PC-3 (cell line): Measurements from ENCODE around the gene MYO6. TPM values are rescaled to one million over a fixed set of nuclear protein-coding genes. Genes with fewer than 3 reads are reported as not detected.

Experiments used
- ATAC-seq: fragments of 200-7000 bp; cut with Tn5 transposase; 2 replicates; pipeline ENCODE4 v1.9.1; 2020; ENCODE audit warnings: mild to moderate bottlenecking, moderate library complexity
- BruUV-seq: library from RNA; stranded (reverse); fragments of 400-500 nt; replicated peaks from 2 replicates; lab custom pipeline; 2021; lab: Mats Ljungman, UMichigan
- CTCF ChIA-PET: fragments of 300-600 bp; sonication (Branson Sonifier 250); formaldehyde crosslinking; loops from one replicate; lab custom pipeline; 2022; ENCODE audit warnings: antibody characterized with exemption; lab: Charles Lee
- POLR2A ChIA-PET: fragments of 300-600 bp; sonication (Branson Sonifier 250); formaldehyde crosslinking; loops from one replicate; lab custom pipeline; 2022; ENCODE audit warnings: antibody characterized with exemption; ENCODE audit not compliant: unreplicated experiment; lab: Charles Lee
- DNase-seq: peaks from one replicate; pipeline ENCODE4 v3.0.0-alpha.2; 2015
- H2AFZ ChIP-seq: fragments of 300-600 bp; sonication (generic); 2 replicates; pipeline ENCODE4 v1.6.0; 2016; ENCODE audit warnings: antibody characterized with exemption, low read length
- H3F3A ChIP-seq: fragments of 300-600 bp; sonication (generic); one replicate; pipeline ENCODE4 v1.6.0; 2017; ENCODE audit warnings: antibody characterized with exemption, low read length, control low read depth, mild to moderate bottlenecking; ENCODE audit not compliant: unreplicated experiment
- H3K27ac ChIP-seq: fragments of 300-600 bp; sonication (generic); 2 replicates; pipeline ENCODE4 v1.5.1; 2016; ENCODE audit warnings: mild to moderate bottlenecking, low read length
- H3K27me3 ChIP-seq: fragments of 300-600 bp; sonication (generic); 2 replicates; pipeline ENCODE4 v1.6.1; 2016; ENCODE audit warnings: low read length, mixed read lengths
- H3K36me3 ChIP-seq: fragments of 300-600 bp; sonication (generic); 2 replicates; pipeline ENCODE4 v1.6.1; 2016; ENCODE audit warnings: low read depth, mixed run types, low read length, mixed read lengths
- H3K4me1 ChIP-seq: fragments of 300-600 bp; sonication (generic); 2 replicates; pipeline ENCODE4 v1.5.1; 2016; ENCODE audit warnings: low read length; ENCODE audit not compliant: insufficient read depth
- H3K4me2 ChIP-seq: fragments of 300-600 bp; sonication (generic); 2 replicates; pipeline ENCODE4 v1.6.0; 2016; ENCODE audit warnings: low read length
- H3K4me3 ChIP-seq: fragments of 300-600 bp; sonication (generic); 2 replicates; pipeline ENCODE4 v1.5.1; 2016; ENCODE audit warnings: mild to moderate bottlenecking, low read length, mixed read lengths
- H3K79me2 ChIP-seq: fragments of 300-600 bp; sonication (generic); 2 replicates; pipeline ENCODE4 v1.6.1; 2017; ENCODE audit warnings: low read length, mixed read lengths
- H3K9ac ChIP-seq: fragments of 300-600 bp; sonication (generic); 2 replicates; pipeline ENCODE4 v1.6.0; 2016; ENCODE audit warnings: mild to moderate bottlenecking, low read length
- H3K9me2 ChIP-seq: fragments of 300-600 bp; sonication (generic); replicated peaks from 2 replicates; pipeline ENCODE4 v1.6.1; 2016; ENCODE audit warnings: mixed run types, low read length, mixed read lengths
- H3K9me3 ChIP-seq: fragments of 300-600 bp; sonication (generic); 2 replicates; pipeline ENCODE4 v1.6.1; 2016; ENCODE audit warnings: low read length, mixed read lengths
- H4K20me1 ChIP-seq: fragments of 300-600 bp; sonication (generic); 2 replicates; pipeline ENCODE4 v1.6.1; 2016; ENCODE audit warnings: low read length, mixed read lengths
- CTCF ChIP-seq: fragments of 300-600 bp; sonication (generic); conservative IDR thresholded peaks from 2 replicates; pipeline ENCODE4 v1.5.1; 2017; ENCODE audit warnings: antibody characterized with exemption, low read depth, mild to moderate bottlenecking, low read length
- EZH2 ChIP-seq: fragments of 300-600 bp; sonication (generic); IDR thresholded peaks from one replicate; pipeline ENCODE4 v1.6.1; 2017; ENCODE audit warnings: antibody characterized with exemption, mild to moderate bottlenecking, low read length; ENCODE audit not compliant: unreplicated experiment
- EZH2phosphoT487 ChIP-seq: fragments of 300-600 bp; sonication (generic); IDR thresholded peaks from 2 replicates; pipeline ENCODE4 v1.6.1; 2018; ENCODE audit warnings: mild to moderate bottlenecking, antibody characterized with exemption, low read length, borderline replicate concordance
- intact Hi-C: fragments of 100-400 bp; cut with micrococcal nuclease; formaldehyde crosslinking; loops from 2 replicates; pipeline ENCODE4 v1.9.0; 2023
- total RNA-seq: library from RNA; depleted of rRNA; stranded (reverse); fragments of >200 nt; gene quantifications from 2 replicates; pipeline ENCODE4 v1.2.3, GENCODE V29; 2014

MYO6 gene
- total RNA-seq, 1 experiment from 2014 or later, result 10.2 TPM

- POLR2A ChIA-PET, result no interaction called here
- CTCF ChIA-PET, result no interaction called here
Observed at GRCh38 chr6:75755704-75756103, 6.7 kb downstream of the MYO6 start.

GRCh38 chr6:75757295-75757694 is 8.3 kb downstream of the MYO6 start:
- no peaks in the 10 kb centered on the region for H3F3A ChIP-seq
- H3K4me1 ChIP-seq, result peaks cover 13% of the 10 kb centered on the region
- ChIA-PET CTCF (no interaction called here), POLR2A (no interaction called here)
- no peak overlapping the region for H3K27ac ChIP-seq
- no peaks in the 10 kb centered on the region for H3K36me3 ChIP-seq
- H3K79me2 ChIP-seq, result peaks cover 81% of the 10 kb centered on the region
- no peak for ATAC-seq
- no peaks in the 10 kb centered on the region for H4K20me1 ChIP-seq
- H3K4me3 ChIP-seq, result no peak overlapping the region
- TF ChIP-seq EZH2, result no peak
- no peak for TF ChIP-seq CTCF
- no peak for TF ChIP-seq EZH2phosphoT487
- DNase-seq, result no peak
- H2AFZ ChIP-seq, result no peak overlapping the region
- H3K4me2 ChIP-seq, result no peak overlapping the region
- no peaks in the 10 kb centered on the region for H3K9me2 ChIP-seq
- BruUV-seq, result no TSS peak
- no peaks in the 10 kb centered on the region for H3K9me3 ChIP-seq
- intact Hi-C loops, result no loop called here
- no peaks in the 10 kb centered on the region for H3K27me3 ChIP-seq
- H3K9ac ChIP-seq, result no peak overlapping the region

More at GRCh38 chr6:75755704-75756103, 6.7 kb downstream of the MYO6 start:
- H3K4me3 ChIP-seq, result no peak overlapping the region
- BruUV-seq, result no TSS peak
- DNase-seq (no peak), ATAC-seq (no peak)
- intact Hi-C loops, result no loop called here
- no peaks in the 10 kb centered on the region for H3K9me3 ChIP-seq
- H2AFZ ChIP-seq, result no peak overlapping the region
- no peaks in the 10 kb centered on the region for H3K9me2 ChIP-seq
- no peaks in the 10 kb centered on the region for H4K20me1 ChIP-seq
- no peaks in the 10 kb centered on the region for H3F3A ChIP-seq
- H3K36me3 ChIP-seq, result no peaks in the 10 kb centered on the region
- H3K9ac ChIP-seq, result no peak overlapping the region
- H3K79me2 ChIP-seq, result peaks cover 83% of the 10 kb centered on the region
- TF ChIP-seq EZH2, result no peak
- TF ChIP-seq EZH2phosphoT487, result no peak
- TF ChIP-seq CTCF, result no peak
- no peaks in the 10 kb centered on the region for H3K27me3 ChIP-seq
- H3K27ac ChIP-seq, result no peak overlapping the region
- no peak overlapping the region for H3K4me2 ChIP-seq
- H3K4me1 ChIP-seq, result peaks cover 19% of the 10 kb centered on the region

GRCh38 chr6:75758061-75758460 is 9.0 kb downstream of the MYO6 start:
- DNase-seq (no peak), ATAC-seq (no peak)
- H3K9me2 ChIP-seq, result no peaks in the 10 kb centered on the region
- H4K20me1 ChIP-seq, result no peaks in the 10 kb centered on the region
- no peak overlapping the region for H3K4me2 ChIP-seq
- H3K27me3 ChIP-seq, result no peaks in the 10 kb centered on the region
- no peak overlapping the region for H3K27ac ChIP-seq
- no peak overlapping the region for H3K9ac ChIP-seq
- CTCF ChIA-PET, result no interaction called here
- H3K79me2 ChIP-seq, result peaks cover 77% of the 10 kb centered on the region
- no peak overlapping the region for H3K4me3 ChIP-seq
- peaks cover 6% of the 10 kb centered on the region for H3K4me1 ChIP-seq
- intact Hi-C loops, result no loop called here
- BruUV-seq, result no TSS peak
- no peak overlapping the region for H2AFZ ChIP-seq
- no peaks in the 10 kb centered on the region for H3F3A ChIP-seq
- TF ChIP-seq EZH2phosphoT487 (no peak), EZH2 (no peak), CTCF (no peak)
- no peaks in the 10 kb centered on the region for H3K36me3 ChIP-seq
- H3K9me3 ChIP-seq, result no peaks in the 10 kb centered on the region
- POLR2A ChIA-PET, result interaction anchor here (0.6 kb wide), 1 partner anchor 16 kb away, joined by 3 read pairs; no protein-coding TSS in a partner anchor
